Vagina (tissue), 2 donors: ENCODE results near the gene PRKACG.

Experiments used
- CTCF ChIP-seq, 3 experiments: fragments of 450-650 bp in 2 of 3; fragments of 200-600 bp in 1 of 3; sonication (generic) in 1 of 3; IDR thresholded peaks; one replicate each; pipeline ENCODE4 v1.5.1; 2017 to 2019; ENCODE audit warnings: antibody characterized with exemption in 3 of 3, mild to moderate bottlenecking in 2 of 3, moderate library complexity in 2 of 3
- POLR2A ChIP-seq, 2 donors: fragments of 450-650 bp; IDR thresholded peaks; one replicate each; pipeline ENCODE4 v1.6.1; 2017; ENCODE audit warnings: antibody characterized with exemption in 2 of 2, mild to moderate bottlenecking in 2 of 2, moderate library complexity in 2 of 2
- POLR2AphosphoS5 ChIP-seq, 2 donors: sonication (generic); formaldehyde crosslinking; IDR thresholded peaks; one replicate each; pipeline ENCODE4 v1.9.0; 2017; ENCODE audit warnings: antibody characterized with exemption in 2 of 2, mild to moderate bottlenecking in 2 of 2, low read depth in 1 of 2; ENCODE audit not compliant: insufficient read depth in 1 of 2

GRCh38 chr9:68975365-68976043 is 38.4 kb downstream of the PRKACG start:
- TF ChIP-seq CTCF (IDR thresholded peaks at IDR 0.05) (no peak), POLR2A (IDR thresholded peaks at IDR 0.05) (no peak), POLR2AphosphoS5 (IDR thresholded peaks at IDR 0.05; ENCODE audit: insufficient read depth in 1 of 2, low read depth in 1 of 2) (no peak)
